HG02571 (cell line): Measurements from ENCODE around the gene STAT1.

Source experiments
- ATAC-seq: cut with Tn5 transposase; IDR thresholded peaks from one replicate; pipeline ENCODE4 v1.9.1; 2021; ENCODE audit warnings: mild to moderate bottlenecking, moderate library complexity; ENCODE audit not compliant: unreplicated experiment

Gene STAT1

GRCh38 chr2:191013932-191014652, at the start of gene STAT1:
TSS of gene STAT1 (minus strand) at chr2:191014171. CDS start at chr2:191010003, 4,168 bp downstream.
- ATAC-seq = peak; percentile 76

GRCh38 chr2:191063584-191063983, 49.6 kb upstream of the STAT1 start:
- no peak for ATAC-seq

- ATAC-seq = no peak
Measured at GRCh38 chr2:191061381-191061980, 47.5 kb upstream of the STAT1 start.

GRCh38 chr2:191059308-191059707, 45.3 kb upstream of the STAT1 start:
- no peak for ATAC-seq

- ATAC-seq = no peak
Measured at GRCh38 chr2:191056228-191056627, 42.3 kb upstream of the STAT1 start.

- no peak for ATAC-seq
Measured at GRCh38 chr2:191053256-191053655, 39.3 kb upstream of the STAT1 start.

- ATAC-seq = no peak
Measured at GRCh38 chr2:191051825-191052778, 38.1 kb upstream of the STAT1 start.

- no peak for ATAC-seq
Measured at GRCh38 chr2:191051177-191051576, 37.2 kb upstream of the STAT1 start.

- ATAC-seq = no peak
Measured at GRCh38 chr2:191050640-191050987, 36.6 kb upstream of the STAT1 start.

GRCh38 chr2:191049728-191050639, 36.0 kb upstream of the STAT1 start:
- peak; percentile 60 for ATAC-seq

GRCh38 chr2:191048073-191048472, 34.1 kb upstream of the STAT1 start:
- ATAC-seq = no peak

GRCh38 chr2:191045141-191045540, 31.2 kb upstream of the STAT1 start:
- no peak for ATAC-seq

GRCh38 chr2:191043438-191043837, 29.5 kb upstream of the STAT1 start:
- ATAC-seq = no peak

GRCh38 chr2:191041418-191042161, 27.6 kb upstream of the STAT1 start:
- no peak for ATAC-seq

GRCh38 chr2:191039616-191040015, 25.6 kb upstream of the STAT1 start:
- ATAC-seq = no peak

GRCh38 chr2:191038741-191039140, 24.8 kb upstream of the STAT1 start:
- no peak for ATAC-seq

GRCh38 chr2:191038241-191038725, 24.3 kb upstream of the STAT1 start:
- ATAC-seq = no peak

- ATAC-seq = no peak
Measured at GRCh38 chr2:191037351-191037750, 23.4 kb upstream of the STAT1 start.

GRCh38 chr2:191036363-191036762, 22.4 kb upstream of the STAT1 start:
- no peak for ATAC-seq
